Measurements from ENCODE around the gene FIZ1.
A peak's percentile ranks its signal among the peaks of the same experiment; 100 is the strongest.

The FIZ1 gene

GRCh38 chr19:55601084-55601483 lies 1.8 kb upstream of the FIZ1 start:
- peak overlapping the region; percentile 66 for H3K27ac ChIP-seq (ENCODE audit: extremely low read depth, low read depth, low read length)
- H3K36me3 ChIP-seq (ENCODE audit: control insufficient read depth in 2 of 2, insufficient read depth in 1 of 2, low read length in 2 of 2) = peaks cover 10 to 13% of the 10 kb centered on the region in 2 experiments; a peak in 2 of 3 replicates
- no peaks in the 10 kb centered on the region for H3K9me3 ChIP-seq (ENCODE audit: control insufficient read depth, insufficient read depth, low read depth, low read length)
- H3K4me1 ChIP-seq (ENCODE audit: control insufficient read depth, insufficient read depth, low read length) = peaks cover 3% of the 10 kb centered on the region; the same call in 1 of the 2 replicates
- ChIA-PET CTCF (interaction anchor here (0.9 to 2.9 kb wide), 2 partner anchors 97 to 134 kb away, joined by 3 to 8 read pairs; no protein-coding TSS in a partner anchor), POLR2A (interaction anchor here (0.5 to 3.8 kb wide), 4 partner anchors 25 to 341 kb away, joined by 3 to 34 read pairs (median 10); partner anchors contain the start of genes KMT5C, ZNF628 and ZNF784)
- H3K4me3 ChIP-seq (ENCODE audit: low read depth, low read length) = peak overlapping the region; percentile 97
- no peak for TF ChIP-seq PATZ1 (tag by site-specific recombination; IDR thresholded peaks at IDR 0.05)
- TF ChIP-seq ZNF132 (tag by site-specific recombination; IDR thresholded peaks at IDR 0.05; ENCODE audit: borderline replicate concordance) = no peak
- no peak for TF ChIP-seq ZSCAN30 (tag by site-specific recombination; IDR thresholded peaks at IDR 0.05)
- TF ChIP-seq ZXDB (tag by site-specific recombination; IDR thresholded peaks at IDR 0.05) = no peak
- no peak for TF ChIP-seq ZNF626 (tag by site-specific recombination; IDR thresholded peaks at IDR 0.05)
- TF ChIP-seq ZNF311 (tag by site-specific recombination; IDR thresholded peaks at IDR 0.05; ENCODE audit: borderline replicate concordance) = no peak

- Histone ChIP-seq H3K4me1 (ENCODE audit: control insufficient read depth, insufficient read depth, low read length) (peaks cover 3% of the 10 kb centered on the region; the same call in 1 of the 2 replicates), H3K9me3 (ENCODE audit: control insufficient read depth, insufficient read depth, low read depth, low read length) (no peaks in the 10 kb centered on the region), H3K27ac (ENCODE audit: extremely low read depth, low read depth, low read length) (peak overlapping the region; percentile 66), H3K36me3 (ENCODE audit: control insufficient read depth in 2 of 2, insufficient read depth in 1 of 2, low read length in 2 of 2) (peaks cover 10 to 17% of the 10 kb centered on the region in 2 experiments; a peak in 2 of 3 replicates), H3K4me3 (ENCODE audit: low read depth, low read length) (peak overlapping the region; percentile 97)
- TF ChIP-seq KLF10 (tag by site-specific recombination; IDR thresholded peaks at IDR 0.05) = no peak
- 0 out of 2 replicates have a peak, but pooled peaks have one; percentile 5 for TF ChIP-seq SP2 (tag by site-specific recombination; IDR thresholded peaks at IDR 0.05)
- peak; percentile 38; the same call in 1 of the 2 replicates for TF ChIP-seq ZNF449 (tag by site-specific recombination; IDR thresholded peaks at IDR 0.05)
- peak; percentile 58 for TF ChIP-seq PATZ1 (tag by site-specific recombination; IDR thresholded peaks at IDR 0.05)
- TF ChIP-seq ZFP69B (tag by site-specific recombination; IDR thresholded peaks at IDR 0.05) = no peak
- TF ChIP-seq ZBTB10 (tag by site-specific recombination; IDR thresholded peaks at IDR 0.05) = peak; percentile 76
- TF ChIP-seq ZNF16 (tag by site-specific recombination; IDR thresholded peaks at IDR 0.05; ENCODE audit: low read depth) = no peak
- TF ChIP-seq ZNF335 (tag by site-specific recombination; conservative IDR thresholded peaks at IDR 0.05) = peak; percentile 10; the same call in 1 of the 2 replicates
- peak; percentile 21; the same call in 1 of the 2 replicates for TF ChIP-seq PRDM10 (tag by site-specific recombination; IDR thresholded peaks at IDR 0.05)
- CTCF ChIA-PET = interaction anchor here (2.9 kb wide), 1 partner anchor 133 kb away, joined by 8 read pairs; no protein-coding TSS in a partner anchor
- POLR2A ChIA-PET = interaction anchor here (0.5 to 4.4 kb wide), 10 partner anchors 14 to 341 kb away, joined by 3 to 71 read pairs (median 10); partner anchors contain the start of genes ISOC2, KMT5C, NAT14 and PPP6R1
Measured at GRCh38 chr19:55600662-55601028, 1.3 kb upstream of the FIZ1 start.

Data from HEK293 (cell line).